HEK293 (cell line): ENCODE measurements around the gene RALA.
"Not testable (repeated sequence)": the region's sequence is repeated elsewhere in the genome, so short reads cannot be mapped to it uniquely, and the experiment has no call there.

Experiments used
- CTCF ChIP-seq: fragments of 450-650 bp; formaldehyde crosslinking; IDR thresholded peaks from 2 replicates; pipeline ENCODE4 v1.5.1; 2016; ENCODE audit warnings: missing biosample characterization, missing genetic modification characterization
- SETDB1 ChIP-seq: IDR thresholded peaks from one replicate; pipeline ENCODE4 v1.6.1; 2017; ENCODE audit warnings: mild to moderate bottlenecking, low read length, moderate library complexity, mixed read lengths; ENCODE audit not compliant: insufficient read length
- TRIM28 ChIP-seq: IDR thresholded peaks from 2 replicates; pipeline ENCODE4 v1.6.1; 2011; ENCODE audit warnings: low read length, control low read depth, borderline replicate concordance
- ZFP37 ChIP-seq: fragments of 450-650 bp; formaldehyde crosslinking; IDR thresholded peaks from 2 replicates; pipeline ENCODE4 v1.5.1; 2016; ENCODE audit warnings: missing biosample characterization, missing genetic modification characterization
- ZIC2 ChIP-seq: fragments of 450-650 bp; formaldehyde crosslinking; IDR thresholded peaks from 2 replicates; pipeline ENCODE4 v1.5.1; 2016; ENCODE audit warnings: missing biosample characterization, missing genetic modification characterization
- ZNF274 ChIP-seq, 2 experiments: fragments of 200-500 bp in 1 of 2; fragments of 450-650 bp in 1 of 2; sonication (Bioruptor generic) in 1 of 2; formaldehyde crosslinking in 1 of 2; IDR thresholded peaks; 2 replicates each; pipeline versions ENCODE4 v1.5.1 to v1.6.1; 2014 to 2016; ENCODE audit warnings: borderline replicate concordance in 1 of 2, inconsistent platforms in 1 of 2, low read length in 1 of 2, missing biosample characterization in 1 of 2, missing genetic modification characterization in 1 of 2
- ZNF561 ChIP-seq: fragments of 450-650 bp; IDR thresholded peaks from 2 replicates; pipeline ENCODE4 v1.5.1; 2018; ENCODE audit warnings: missing biosample characterization, missing genetic modification characterization, borderline replicate concordance
- TF ChIP-seq, protein P1 (sequence below): fragments of 450-650 bp; formaldehyde crosslinking; IDR thresholded peaks from 2 replicates; pipeline ENCODE4 v1.5.1; 2016; ENCODE audit warnings: missing biosample characterization, missing genetic modification characterization

DNA sequence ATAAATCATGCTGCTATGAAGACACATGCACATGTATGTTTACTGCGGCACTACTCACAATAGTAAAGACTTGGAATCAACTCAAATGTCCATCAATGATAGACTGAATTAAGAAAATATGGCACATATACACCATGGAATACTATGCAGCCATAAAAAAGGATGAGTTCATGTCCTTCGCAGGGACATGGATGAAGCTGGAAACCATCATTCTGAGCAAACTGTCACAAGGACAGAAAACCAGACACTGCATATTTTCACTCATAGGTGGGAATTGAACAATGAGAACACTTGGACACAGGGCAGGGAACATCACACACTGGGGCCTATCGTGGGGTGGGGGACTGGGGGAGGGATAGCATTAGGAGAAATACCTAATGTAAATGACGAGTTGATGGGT lies 69.7 kb downstream of the RALA start:
- not testable (repeated sequence) for TF ChIP-seq ZNF274 (IDR thresholded peaks at IDR 0.05; ENCODE audit: low read length); ZNF274 (tag by site-specific recombination; IDR thresholded peaks at IDR 0.05; ENCODE audit: borderline replicate concordance); ZFP37 (tag by site-specific recombination); CTCF (tag by site-specific recombination); ZNF561 (tag by site-specific recombination); ZIC2 (tag by site-specific recombination); TRIM28; SETDB1
- TF ChIP-seq, protein P1, sequence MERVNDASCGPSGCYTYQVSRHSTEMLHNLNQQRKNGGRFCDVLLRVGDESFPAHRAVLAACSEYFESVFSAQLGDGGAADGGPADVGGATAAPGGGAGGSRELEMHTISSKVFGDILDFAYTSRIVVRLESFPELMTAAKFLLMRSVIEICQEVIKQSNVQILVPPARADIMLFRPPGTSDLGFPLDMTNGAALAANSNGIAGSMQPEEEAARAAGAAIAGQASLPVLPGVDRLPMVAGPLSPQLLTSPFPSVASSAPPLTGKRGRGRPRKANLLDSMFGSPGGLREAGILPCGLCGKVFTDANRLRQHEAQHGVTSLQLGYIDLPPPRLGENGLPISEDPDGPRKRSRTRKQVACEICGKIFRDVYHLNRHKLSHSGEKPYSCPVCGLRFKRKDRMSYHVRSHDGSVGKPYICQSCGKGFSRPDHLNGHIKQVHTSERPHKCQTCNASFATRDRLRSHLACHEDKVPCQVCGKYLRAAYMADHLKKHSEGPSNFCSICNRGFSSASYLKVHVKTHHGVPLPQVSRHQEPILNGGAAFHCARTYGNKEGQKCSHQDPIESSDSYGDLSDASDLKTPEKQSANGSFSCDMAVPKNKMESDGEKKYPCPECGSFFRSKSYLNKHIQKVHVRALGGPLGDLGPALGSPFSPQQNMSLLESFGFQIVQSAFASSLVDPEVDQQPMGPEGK (tag by site-specific recombination), result not testable (repeated sequence)
